Hair follicle dermal papilla cell (primary cell): ENCODE data around the gene P2RY6. TPM values are rescaled to one million over a fixed set of nuclear protein-coding genes. Genes with fewer than 3 reads are reported as not detected.

Experiments
- total RNA-seq: library from RNA; depleted of rRNA; stranded (reverse); fragments of >200 nt; gene quantifications from 2 replicates; pipeline ENCODE4 v1.2.3, GENCODE V29; 2012

The P2RY6 gene, protein sequence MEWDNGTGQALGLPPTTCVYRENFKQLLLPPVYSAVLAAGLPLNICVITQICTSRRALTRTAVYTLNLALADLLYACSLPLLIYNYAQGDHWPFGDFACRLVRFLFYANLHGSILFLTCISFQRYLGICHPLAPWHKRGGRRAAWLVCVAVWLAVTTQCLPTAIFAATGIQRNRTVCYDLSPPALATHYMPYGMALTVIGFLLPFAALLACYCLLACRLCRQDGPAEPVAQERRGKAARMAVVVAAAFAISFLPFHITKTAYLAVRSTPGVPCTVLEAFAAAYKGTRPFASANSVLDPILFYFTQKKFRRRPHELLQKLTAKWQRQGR
- total RNA-seq = 0.49 and 0.97 TPM in 2 replicates

DNA sequence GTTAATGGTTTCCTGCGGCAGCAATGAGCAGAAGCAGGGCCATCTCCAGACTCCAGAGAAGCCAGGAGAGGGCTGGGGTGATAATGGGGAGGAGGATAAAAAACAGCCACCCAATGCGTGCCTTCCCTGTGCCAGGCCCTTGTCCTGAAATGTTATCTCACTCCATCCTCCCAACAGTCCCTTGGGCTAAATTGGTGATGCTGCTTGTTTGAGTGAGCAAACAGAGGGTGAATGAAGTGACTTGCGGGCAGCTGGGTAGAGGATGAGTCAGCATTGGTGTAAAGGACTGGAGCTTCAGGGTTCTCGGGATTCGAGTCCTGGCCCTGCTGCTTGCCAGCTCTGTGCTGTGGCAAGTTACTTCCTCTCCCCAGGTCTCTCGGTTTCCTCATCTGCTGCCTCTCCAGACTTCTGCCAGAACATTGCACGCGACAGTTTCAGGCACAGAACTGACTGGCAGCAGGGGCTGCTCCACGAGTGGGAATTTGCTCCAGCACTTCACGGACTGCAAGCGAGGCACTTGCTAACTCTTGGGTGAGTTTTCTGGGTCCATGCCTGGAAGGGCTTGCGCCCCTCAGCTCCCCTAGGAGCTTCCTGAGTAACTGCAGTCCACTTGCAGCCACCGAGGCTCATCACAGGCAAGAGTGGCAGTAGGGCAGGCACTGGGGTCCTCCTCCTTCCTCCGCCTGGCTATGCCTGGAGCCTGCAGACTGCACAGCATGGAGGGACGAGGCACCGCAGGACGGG is at the start of gene P2RY6:
TSS of gene P2RY6 (plus strand) at position 403 of the 744 bp plus-strand sequence. CDS start 24,181 bp downstream, outside the sequence.

DNA sequence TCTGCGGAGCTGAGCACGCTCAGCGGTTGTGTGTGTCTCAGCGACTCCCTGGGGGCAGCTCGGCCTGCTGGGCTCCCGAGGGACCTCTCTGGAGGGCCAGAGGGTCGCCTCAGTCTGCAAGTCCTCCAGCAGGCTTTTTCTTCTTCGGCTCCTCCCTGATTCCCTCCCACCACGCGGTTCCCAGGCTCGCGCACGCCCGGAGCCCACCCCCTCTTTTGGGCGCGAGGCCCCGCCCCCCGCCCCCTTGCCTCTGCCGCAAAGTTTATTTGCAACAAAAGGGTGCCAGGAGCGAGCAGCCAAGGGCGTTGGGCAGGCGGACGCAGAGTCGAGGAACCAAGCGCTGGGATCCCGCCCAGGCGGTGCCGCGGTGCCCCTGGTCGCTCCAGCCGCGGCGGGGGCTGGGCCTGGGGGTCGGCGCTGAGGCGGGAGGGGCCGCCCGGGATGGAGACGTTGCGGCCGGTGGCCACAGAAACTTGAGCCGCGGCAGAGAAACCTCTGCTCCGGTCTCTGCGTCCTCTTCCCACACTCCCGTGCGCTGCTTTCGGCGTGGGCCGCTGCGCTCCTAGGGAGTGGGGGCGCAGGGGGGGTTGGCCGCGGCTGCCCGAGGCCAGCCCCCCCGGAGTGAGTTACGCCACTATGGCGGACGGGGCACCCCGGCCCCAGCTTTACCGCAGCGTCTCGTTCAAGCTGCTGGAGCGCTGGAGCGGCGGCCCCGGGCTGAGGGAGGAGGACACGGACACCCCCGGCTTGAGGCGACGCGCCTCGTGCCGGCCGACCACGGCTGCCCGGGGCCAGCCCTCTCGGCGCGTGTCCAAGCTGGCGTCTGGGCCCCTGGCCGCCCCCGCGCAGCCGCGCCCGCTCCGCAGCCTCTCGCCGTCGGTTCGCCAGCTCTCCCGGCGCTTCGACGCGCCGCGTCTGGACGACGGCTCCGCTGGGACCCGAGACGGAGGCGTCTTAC is 36.1 kb downstream of the P2RY6 start, which contains the start of gene ARHGEF17:
TSS of gene ARHGEF17 (plus strand) at position 274 of the 958 bp plus-strand sequence. CDS start at position 637, 363 bp downstream.

Other genes with a start within 250 kb of the P2RY6 start
- 12.5 and 13.4 TPM in 2 replicates for gene FCHSD2, start 130.0 kb upstream of the P2RY6 start, total RNA-seq
- 0.12 and 0.16 TPM in 2 replicates for gene P2RY2, start 54.1 kb upstream of the P2RY6 start, total RNA-seq
- gene ARHGEF17, start 35.9 kb downstream of the P2RY6 start, total RNA-seq = 58.8 and 70.3 TPM in 2 replicates
- gene RELT, start 104.1 kb downstream of the P2RY6 start, total RNA-seq = 4.9 and 5.8 TPM in 2 replicates